HG03095 (cell line): ENCODE results near the gene CHRD.
A peak's percentile ranks its signal among the peaks of the same experiment; 100 is the strongest.

ENCODE experiments used
- ATAC-seq: cut with Tn5 transposase; IDR thresholded peaks from one replicate; pipeline ENCODE4 v1.9.1; 2021; ENCODE audit warnings: moderate library complexity; ENCODE audit not compliant: unreplicated experiment

The CHRD gene

GRCh38 chr3:184346480-184347190 lies 33.2 kb upstream of the CHRD start:
- ATAC-seq = no peak

- no peak for ATAC-seq
Observed at GRCh38 chr3:184347321-184348056, 32.4 kb upstream of the CHRD start.

- ATAC-seq = no peak
Observed at GRCh38 chr3:184348057-184348382, 31.8 kb upstream of the CHRD start.

DNA sequence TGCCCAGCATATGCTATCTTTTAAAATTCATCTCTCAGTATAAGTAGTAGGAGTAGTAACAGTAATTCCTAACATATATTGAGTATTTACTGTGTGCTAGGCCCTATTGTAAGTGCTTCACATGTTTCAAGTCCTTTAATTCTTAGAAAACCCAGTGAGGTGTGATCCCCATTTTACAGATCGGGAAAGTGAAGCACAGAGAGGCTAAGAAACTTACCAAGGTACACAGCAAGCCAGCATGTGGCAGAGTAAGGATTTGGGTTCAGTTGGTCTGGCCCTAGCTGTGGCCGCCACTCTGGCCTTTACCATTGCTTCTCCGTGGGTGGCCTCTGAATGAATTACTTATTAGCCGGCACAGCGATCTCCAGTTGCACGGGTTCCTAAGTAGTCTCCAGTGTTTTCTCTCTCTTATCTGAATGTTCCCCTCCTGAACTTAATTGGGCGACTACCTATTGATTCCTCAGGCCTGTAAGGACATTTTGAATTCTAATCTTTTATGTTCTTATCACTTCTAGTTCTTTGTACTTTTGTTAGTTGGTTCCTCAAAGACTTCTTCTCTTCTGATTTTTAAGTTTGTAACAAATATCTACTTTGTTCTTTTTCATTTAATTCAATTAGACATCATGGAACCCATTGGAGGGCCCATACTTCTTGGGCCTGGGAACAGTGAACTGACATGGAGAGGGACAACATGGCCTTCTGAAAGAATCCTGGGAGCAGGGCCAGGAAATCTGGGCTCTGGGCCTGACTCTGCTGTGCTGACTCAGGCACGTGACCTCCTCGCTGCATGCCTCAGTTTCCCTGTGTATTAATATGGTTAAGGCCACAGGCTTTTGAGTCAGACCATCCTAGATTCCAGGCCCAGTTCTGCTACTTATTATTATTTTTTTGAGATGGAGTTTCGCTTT lies 30.0 kb upstream of the CHRD start:
- no peak for ATAC-seq

- ATAC-seq = no peak
Observed at GRCh38 chr3:184350618-184351017, 29.2 kb upstream of the CHRD start.

- no peak for ATAC-seq
Observed at GRCh38 chr3:184351511-184352148, 28.2 kb upstream of the CHRD start.

GRCh38 chr3:184352149-184352785 lies 27.6 kb upstream of the CHRD start:
- ATAC-seq = no peak

- no peak for ATAC-seq
Observed at GRCh38 chr3:184352897-184353545, 26.8 kb upstream of the CHRD start.

DNA sequence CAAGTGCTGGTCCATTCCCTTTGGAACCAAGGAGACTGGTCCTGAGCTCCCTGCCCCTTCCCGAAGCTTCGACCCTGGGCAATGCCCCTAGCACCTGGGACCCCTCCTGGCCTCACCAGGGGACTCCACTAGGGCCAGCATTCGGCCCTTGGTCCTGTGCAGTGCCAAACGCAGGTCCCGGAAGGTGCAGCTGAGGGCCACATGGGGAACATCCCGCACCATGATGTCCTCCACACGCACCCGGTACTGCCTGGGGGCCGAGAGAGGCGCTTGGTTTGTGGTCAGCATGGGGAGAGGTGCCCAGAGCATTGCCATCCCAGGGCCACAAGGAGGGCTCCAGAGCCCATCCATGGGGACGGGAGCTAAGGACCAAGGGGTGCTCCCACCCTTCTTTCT lies 26.3 kb upstream of the CHRD start:
- no peak for ATAC-seq

DNA sequence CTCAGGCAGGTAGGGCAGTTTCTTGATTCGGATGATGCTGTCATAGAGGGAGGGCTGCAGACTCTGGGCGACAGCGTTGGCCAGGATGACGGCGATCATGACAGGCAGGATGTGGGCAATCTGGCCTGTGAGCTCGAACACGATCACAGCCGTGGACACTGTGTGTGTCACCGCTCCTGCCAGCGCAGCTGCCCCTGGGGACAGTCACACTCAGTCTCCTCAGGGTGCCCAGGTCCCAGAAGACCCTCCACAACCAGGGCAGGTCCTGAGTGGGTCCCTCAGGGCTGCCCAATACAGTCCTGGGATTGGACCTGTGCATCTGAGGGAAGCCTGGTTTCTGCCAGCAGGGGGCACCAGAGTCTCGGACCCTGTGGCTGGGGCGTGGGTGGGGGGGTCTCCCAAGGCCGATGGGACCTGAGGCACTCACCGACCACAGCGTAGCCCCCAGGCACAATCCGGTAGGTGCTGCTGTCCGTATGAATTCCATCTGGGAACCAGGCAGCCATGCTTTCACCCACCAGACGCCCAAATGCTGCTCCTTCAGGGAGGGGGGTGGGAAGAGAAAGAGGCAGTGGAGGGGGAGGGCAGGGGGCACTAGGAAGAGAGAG lies 25.6 kb upstream of the CHRD start:
- peak; percentile 44 for ATAC-seq

DNA sequence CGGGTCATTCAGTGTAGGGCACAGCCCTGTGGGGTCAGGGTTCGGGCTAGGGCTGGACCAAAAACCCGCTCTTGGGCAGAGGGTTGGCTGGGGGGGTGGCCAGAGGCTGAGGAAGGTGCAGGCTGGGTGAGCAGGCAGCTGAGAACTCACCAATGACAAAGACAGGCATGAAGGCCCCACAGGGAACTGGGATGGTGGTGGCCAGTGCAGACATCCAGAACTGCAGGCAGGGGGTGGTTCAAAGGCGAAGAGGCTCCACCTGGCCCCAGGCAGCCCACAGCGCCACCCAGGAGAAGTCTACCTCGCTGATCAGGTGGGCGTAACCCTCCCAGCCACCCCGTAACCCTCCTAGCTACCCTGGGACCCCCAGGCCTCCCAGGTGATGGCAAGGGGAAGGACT lies 25.1 kb upstream of the CHRD start:
- ATAC-seq = no peak

- ATAC-seq = no peak
Observed at GRCh38 chr3:184355261-184356040, 24.4 kb upstream of the CHRD start.

DNA sequence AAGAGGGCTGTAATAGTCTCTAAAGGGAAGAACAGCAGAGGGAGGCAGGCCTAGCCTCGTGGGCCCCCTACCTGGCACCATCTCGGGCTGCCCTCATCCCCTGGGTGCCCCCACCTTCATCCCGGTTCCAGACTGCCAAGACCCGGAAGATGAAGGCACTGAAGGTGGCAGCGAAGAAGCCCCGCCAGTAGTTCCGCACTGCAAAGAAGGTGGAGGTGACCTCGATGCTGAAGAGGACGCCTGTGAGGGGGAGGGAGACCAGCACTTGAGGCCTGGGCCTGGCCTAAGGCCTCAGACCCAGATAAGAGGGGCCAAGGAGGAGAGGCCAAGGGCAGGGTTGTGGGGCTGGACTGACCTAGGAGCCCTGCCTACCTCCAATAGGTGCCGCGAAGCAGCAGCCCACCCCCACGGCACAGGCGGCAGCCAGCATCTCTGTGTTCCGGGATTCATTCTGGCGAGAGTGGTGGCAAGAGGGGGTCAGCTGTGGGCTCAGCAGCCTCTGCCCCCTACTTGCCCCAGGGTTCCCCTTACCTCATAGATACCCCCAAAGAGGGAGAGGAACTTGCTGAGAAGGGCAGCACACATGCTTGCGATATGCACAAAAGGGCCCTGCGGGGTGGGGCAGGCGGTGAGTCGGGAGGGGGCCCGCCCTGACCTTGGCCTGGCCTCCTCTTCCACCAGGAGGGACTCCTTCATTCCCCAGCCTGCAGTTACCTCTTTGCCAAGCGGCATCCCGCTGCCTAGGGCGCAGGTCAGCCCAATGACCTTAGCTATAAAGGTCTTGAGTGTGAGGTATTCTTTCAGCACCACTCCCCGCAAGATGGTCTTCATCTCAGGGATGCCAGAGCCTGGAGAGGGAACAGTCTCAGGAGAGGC lies 22.4 kb upstream of the CHRD start:
- no peak for ATAC-seq

DNA sequence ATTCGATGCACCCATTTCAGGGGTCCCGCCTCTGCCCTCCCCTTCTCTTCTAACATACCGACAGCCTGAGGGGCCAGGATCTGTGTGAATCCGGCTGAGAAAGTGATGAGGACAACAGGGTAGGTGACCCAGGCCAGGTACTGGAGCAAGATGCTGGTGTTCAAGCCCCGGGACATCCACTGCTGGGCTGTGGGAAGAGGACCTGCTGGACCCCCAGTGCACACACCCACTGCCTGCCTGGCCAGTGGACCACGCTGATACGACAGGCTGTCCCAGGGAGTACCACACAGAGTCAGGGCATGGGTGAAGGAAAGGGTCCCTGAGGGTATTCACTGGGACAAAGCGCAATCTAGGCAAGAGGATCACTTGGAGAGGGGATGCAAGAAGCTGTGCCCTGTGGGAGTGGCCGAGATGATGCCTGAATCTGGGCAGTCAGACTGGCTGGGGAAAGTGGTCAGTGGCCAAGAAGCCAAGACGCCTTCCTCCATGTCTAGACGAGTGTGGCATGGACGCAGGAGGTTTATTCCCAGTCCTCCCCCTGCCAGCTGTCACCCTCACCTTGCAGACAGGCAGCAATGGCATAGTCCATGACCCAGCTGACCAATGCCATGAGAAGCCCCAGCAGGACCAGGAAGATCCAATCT lies 21.6 kb upstream of the CHRD start:
- ATAC-seq = no peak

GRCh38 chr3:184358921-184359350 lies 20.9 kb upstream of the CHRD start:
- ATAC-seq = no peak

- ATAC-seq = no peak
Observed at GRCh38 chr3:184359610-184360009, 20.2 kb upstream of the CHRD start.

GRCh38 chr3:184360070-184360928 lies 19.6 kb upstream of the CHRD start:
- ATAC-seq = no peak
